ENCODE measurements around the gene FAM107A. TPM values are rescaled to one million over a fixed set of nuclear protein-coding genes. Genes with fewer than 3 reads are reported as not detected.

Gene FAM107A
- polyA plus RNA-seq, 1 donor from 2014 or later: 0.16 TPM

DNA sequence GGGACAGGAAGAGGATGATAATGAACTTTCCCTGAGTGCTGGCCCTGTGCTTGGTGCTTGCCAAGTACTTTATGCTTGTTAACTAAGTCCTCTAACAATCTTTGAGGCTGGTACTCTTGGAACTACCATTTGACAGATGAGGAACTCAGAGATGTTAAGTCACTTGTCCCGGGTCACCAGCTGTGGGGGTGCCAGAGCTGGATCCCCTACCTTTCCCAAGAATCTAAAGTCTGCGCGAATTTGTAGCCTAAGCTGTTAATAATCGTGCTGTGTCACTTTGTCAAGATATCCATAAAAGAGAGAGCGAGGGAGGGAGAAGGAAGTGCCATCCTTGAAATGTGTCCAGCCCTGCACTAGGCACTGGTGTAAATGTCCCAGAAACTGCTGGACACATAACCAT lies 21.2 kb downstream of the FAM107A start:
- Histone ChIP-seq H3K4me3 (ENCODE audit: low read length) (no peak overlapping the region), H3K36me3 (ENCODE audit: insufficient read depth, low read length) (no peaks in the 10 kb centered on the region), H3K79me2 (replicated peaks; ENCODE audit: insufficient read depth, low read length) (no peaks in the 10 kb centered on the region), H3F3A (ENCODE audit: insufficient read depth, low read length, poor library complexity, severe bottlenecking) (no peaks in the 10 kb centered on the region), H4K20me1 (ENCODE audit: insufficient read depth) (no peaks in the 10 kb centered on the region), H3K9me2 (ENCODE audit: insufficient read depth, low read length) (no peaks in the 10 kb centered on the region), H2AFZ (ENCODE audit: low read depth, low read length) (no peak overlapping the region), H3K27ac (ENCODE audit: low read length) (no peak overlapping the region), H3K9me3 (ENCODE audit: low read length) (peaks cover 3% of the 10 kb centered on the region), H3K27me3 (ENCODE audit: insufficient read depth, low read depth, low read length) (no peaks in the 10 kb centered on the region), H3K9ac (ENCODE audit: low read length) (no peak overlapping the region), H3K4me2 (ENCODE audit: low read length) (no peak overlapping the region)
- TF ChIP-seq EZH2 (IDR thresholded peaks at IDR 0.05; ENCODE audit: borderline replicate concordance, insufficient read depth, low read length, poor library complexity, severe bottlenecking) (no peak), POLR2AphosphoS5 (IDR thresholded peaks at IDR 0.05) (no peak), TAF1 (IDR thresholded peaks at IDR 0.05; ENCODE audit: low read depth) (no peak), SMC3 (conservative IDR thresholded peaks at IDR 0.05; ENCODE audit: poor library complexity) (no peak), RAD21 (conservative IDR thresholded peaks at IDR 0.05) (no peak)
- TF ChIP-seq, protein P1, sequence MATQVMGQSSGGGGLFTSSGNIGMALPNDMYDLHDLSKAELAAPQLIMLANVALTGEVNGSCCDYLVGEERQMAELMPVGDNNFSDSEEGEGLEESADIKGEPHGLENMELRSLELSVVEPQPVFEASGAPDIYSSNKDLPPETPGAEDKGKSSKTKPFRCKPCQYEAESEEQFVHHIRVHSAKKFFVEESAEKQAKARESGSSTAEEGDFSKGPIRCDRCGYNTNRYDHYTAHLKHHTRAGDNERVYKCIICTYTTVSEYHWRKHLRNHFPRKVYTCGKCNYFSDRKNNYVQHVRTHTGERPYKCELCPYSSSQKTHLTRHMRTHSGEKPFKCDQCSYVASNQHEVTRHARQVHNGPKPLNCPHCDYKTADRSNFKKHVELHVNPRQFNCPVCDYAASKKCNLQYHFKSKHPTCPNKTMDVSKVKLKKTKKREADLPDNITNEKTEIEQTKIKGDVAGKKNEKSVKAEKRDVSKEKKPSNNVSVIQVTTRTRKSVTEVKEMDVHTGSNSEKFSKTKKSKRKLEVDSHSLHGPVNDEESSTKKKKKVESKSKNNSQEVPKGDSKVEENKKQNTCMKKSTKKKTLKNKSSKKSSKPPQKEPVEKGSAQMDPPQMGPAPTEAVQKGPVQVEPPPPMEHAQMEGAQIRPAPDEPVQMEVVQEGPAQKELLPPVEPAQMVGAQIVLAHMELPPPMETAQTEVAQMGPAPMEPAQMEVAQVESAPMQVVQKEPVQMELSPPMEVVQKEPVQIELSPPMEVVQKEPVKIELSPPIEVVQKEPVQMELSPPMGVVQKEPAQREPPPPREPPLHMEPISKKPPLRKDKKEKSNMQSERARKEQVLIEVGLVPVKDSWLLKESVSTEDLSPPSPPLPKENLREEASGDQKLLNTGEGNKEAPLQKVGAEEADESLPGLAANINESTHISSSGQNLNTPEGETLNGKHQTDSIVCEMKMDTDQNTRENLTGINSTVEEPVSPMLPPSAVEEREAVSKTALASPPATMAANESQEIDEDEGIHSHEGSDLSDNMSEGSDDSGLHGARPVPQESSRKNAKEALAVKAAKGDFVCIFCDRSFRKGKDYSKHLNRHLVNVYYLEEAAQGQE (IDR thresholded peaks at IDR 0.05; ENCODE audit: borderline replicate concordance): no peak

- H3K27me3 ChIP-seq (ENCODE audit: insufficient read depth, low read depth, low read length): no peaks in the 10 kb centered on the region
- no peaks in the 10 kb centered on the region for H4K20me1 ChIP-seq (ENCODE audit: insufficient read depth)
- H3K27ac ChIP-seq (ENCODE audit: low read length): no peak overlapping the region
- TF ChIP-seq POLR2AphosphoS5 (IDR thresholded peaks at IDR 0.05) (no peak), MXI1 (conservative IDR thresholded peaks at IDR 0.05; ENCODE audit: poor library complexity, severe bottlenecking) (no peak), RAD21 (conservative IDR thresholded peaks at IDR 0.05) (no peak), SMC3 (conservative IDR thresholded peaks at IDR 0.05; ENCODE audit: poor library complexity) (no peak), EP300 (conservative IDR thresholded peaks at IDR 0.05; ENCODE audit: poor library complexity, severe bottlenecking) (no peak), EZH2 (IDR thresholded peaks at IDR 0.05; ENCODE audit: borderline replicate concordance, insufficient read depth, low read length, poor library complexity, severe bottlenecking) (no peak), CTCF (IDR thresholded peaks at IDR 0.05; ENCODE audit: poor library complexity, severe bottlenecking) (no peak), TAF1 (IDR thresholded peaks at IDR 0.05; ENCODE audit: low read depth) (no peak)
- TF ChIP-seq, protein P1 (IDR thresholded peaks at IDR 0.05; ENCODE audit: borderline replicate concordance): no peak
- no peak overlapping the region for H3K4me3 ChIP-seq (ENCODE audit: low read length)
- H3K4me2 ChIP-seq (ENCODE audit: low read length): no peak overlapping the region
- no peak overlapping the region for H2AFZ ChIP-seq (ENCODE audit: low read depth, low read length)
- no peaks in the 10 kb centered on the region for H3K79me2 ChIP-seq (replicated peaks; ENCODE audit: insufficient read depth, low read length)
- no peaks in the 10 kb centered on the region for H3K9me2 ChIP-seq (ENCODE audit: insufficient read depth, low read length)
- H3F3A ChIP-seq (ENCODE audit: insufficient read depth, low read length, poor library complexity, severe bottlenecking): no peaks in the 10 kb centered on the region
- H3K9ac ChIP-seq (ENCODE audit: low read length): no peak overlapping the region
- no peaks in the 10 kb centered on the region for H3K36me3 ChIP-seq (ENCODE audit: insufficient read depth, low read length)
- H3K9me3 ChIP-seq (ENCODE audit: low read length): peaks cover 3% of the 10 kb centered on the region
Observed at GRCh38 chr3:58555203-58555602, 22.0 kb downstream of the FAM107A start.

Measured in neural cell (in vitro differentiated cells).